ENCODE data around the gene MARCHF10. TPM values are rescaled to one million over a fixed set of nuclear protein-coding genes. Genes with fewer than 3 reads are reported as not detected.
"Not testable (repeated sequence)": the region's sequence is repeated elsewhere in the genome, so short reads cannot be mapped to it uniquely, and the experiment has no call there.

Gene MARCHF10
- total and polyA plus RNA-seq, 8 donors: 0.20 to 0.77 (median 0.41) TPM; not detected in 3

GRCh38 chr17:62852195-62852594 lies 44.1 kb upstream of the MARCHF10 start:
- intact Hi-C loops (cut with DNase I): no loop called here
- H3K4me1 ChIP-seq: no peaks in the 10 kb centered on the region
- TF ChIP-seq CTCF (IDR thresholded peaks at IDR 0.05): no peak
- H3K4me3 ChIP-seq: no peak overlapping the region
- H3K9me3 ChIP-seq: no peaks in the 10 kb centered on the region
- no peak for DNase-seq
- H3K27me3 ChIP-seq: no peaks in the 10 kb centered on the region
- no peak overlapping the region for H3K27ac ChIP-seq
- no peak for ATAC-seq
- no peaks in the 10 kb centered on the region for H3K36me3 ChIP-seq
- no peak for FAIRE-seq
- WGBS, 2 donors: 79 to 88% methylated on average over 2 of the region's 2 CpGs

- H3K4me3 ChIP-seq; FAIRE-seq; DNase-seq; H3K27me3 ChIP-seq; H3K9me3 ChIP-seq; ATAC-seq; intact Hi-C loops (cut with DNase I); H3K36me3 ChIP-seq; H3K4me1 ChIP-seq; H3K27ac ChIP-seq: not testable (repeated sequence)
- 86 to 92% methylated on average over 10 of the region's 10 CpGs for WGBS, 2 donors
Measured at GRCh38 chr17:62849591-62850415, 41.7 kb upstream of the MARCHF10 start.

- no peak for DNase-seq
- no peaks in the 10 kb centered on the region for H3K4me1 ChIP-seq
- FAIRE-seq: no peak
- no peak overlapping the region for H3K4me3 ChIP-seq
- no peak overlapping the region for H3K27ac ChIP-seq
- ATAC-seq: no peak
- intact Hi-C loops (cut with DNase I): no loop called here
- no peaks in the 10 kb centered on the region for H3K36me3 ChIP-seq
- WGBS, 2 donors: 73 to 79% methylated on average over 5 of the region's 5 CpGs
- no peak for TF ChIP-seq CTCF (IDR thresholded peaks at IDR 0.05)
- H3K9me3 ChIP-seq: no peaks in the 10 kb centered on the region
- H3K27me3 ChIP-seq: no peaks in the 10 kb centered on the region
Measured at GRCh38 chr17:62848334-62848733, 40.2 kb upstream of the MARCHF10 start.

- no peaks in the 10 kb centered on the region for H3K27me3 ChIP-seq
- WGBS, 2 donors: 49 to 59% methylated on average over 9 of the region's 9 CpGs
- no peak for TF ChIP-seq CTCF (IDR thresholded peaks at IDR 0.05)
- H3K4me1 ChIP-seq: no peaks in the 10 kb centered on the region
- no peak overlapping the region for H3K4me3 ChIP-seq
- intact Hi-C loops (cut with DNase I): no loop called here
- no peaks in the 10 kb centered on the region for H3K9me3 ChIP-seq
- FAIRE-seq (no peak), DNase-seq (no peak), ATAC-seq (no peak)
- H3K27ac ChIP-seq: no peak overlapping the region
- no peaks in the 10 kb centered on the region for H3K36me3 ChIP-seq
Measured at GRCh38 chr17:62847426-62847825, 39.3 kb upstream of the MARCHF10 start.

- WGBS, 2 donors: 76 to 85% methylated on average over 4 of the region's 4 CpGs
- no peaks in the 10 kb centered on the region for H3K4me1 ChIP-seq
- H3K27ac ChIP-seq: no peak overlapping the region
- H3K36me3 ChIP-seq: no peaks in the 10 kb centered on the region
- FAIRE-seq (no peak), ATAC-seq (no peak), DNase-seq (no peak)
- H3K27me3 ChIP-seq: no peaks in the 10 kb centered on the region
- intact Hi-C loops (cut with DNase I): no loop called here
- H3K9me3 ChIP-seq: no peaks in the 10 kb centered on the region
- H3K4me3 ChIP-seq: no peak overlapping the region
- TF ChIP-seq CTCF (IDR thresholded peaks at IDR 0.05): no peak
Measured at GRCh38 chr17:62840871-62841270, 32.8 kb upstream of the MARCHF10 start.

- H3K4me1 ChIP-seq; H3K9me3 ChIP-seq; DNase-seq; FAIRE-seq; H3K27ac ChIP-seq; intact Hi-C loops (cut with DNase I); ATAC-seq; H3K27me3 ChIP-seq; H3K4me3 ChIP-seq; H3K36me3 ChIP-seq: not testable (repeated sequence)
- 92 to 93% methylated on average over 4 of the region's 4 CpGs for WGBS, 2 donors
Measured at GRCh38 chr17:62833816-62834215, 25.7 kb upstream of the MARCHF10 start.

Measured in pancreas (tissue), 10 donors.